RWPE1 (cell line): ENCODE measurements around the gene ERAL1.

Source experiments
- CTCF ChIA-PET: fragments of 350-600 bp; sonication (Branson Sonifier 250); formaldehyde crosslinking; extraction: SDS; loops from one replicate; lab custom pipeline; 2021; lab: Yijun Ruan, JAX
- POLR2A ChIA-PET: fragments of 400-600 bp; formaldehyde crosslinking; extraction: SDS; loops from one replicate; lab custom pipeline; 2020; ENCODE audit warnings: antibody characterized with exemption; ENCODE audit not compliant: low non-redundant PET; lab: Yijun Ruan, JAX
- DNase-seq: peaks from one replicate; pipeline ENCODE4 v3.0.0; 2012; ENCODE audit warnings: low spot score
- H3K27ac ChIP-seq: fragments of 450-650 bp; 2 replicates; pipeline ENCODE4 v1.5.1; 2017
- TF ChIP-seq, protein P1 (sequence below): fragments of 450-650 bp; conservative IDR thresholded peaks from 2 replicates; pipeline ENCODE4 v1.5.1; 2017; ENCODE audit warnings: low read depth, mild to moderate bottlenecking

Gene ERAL1

DNA sequence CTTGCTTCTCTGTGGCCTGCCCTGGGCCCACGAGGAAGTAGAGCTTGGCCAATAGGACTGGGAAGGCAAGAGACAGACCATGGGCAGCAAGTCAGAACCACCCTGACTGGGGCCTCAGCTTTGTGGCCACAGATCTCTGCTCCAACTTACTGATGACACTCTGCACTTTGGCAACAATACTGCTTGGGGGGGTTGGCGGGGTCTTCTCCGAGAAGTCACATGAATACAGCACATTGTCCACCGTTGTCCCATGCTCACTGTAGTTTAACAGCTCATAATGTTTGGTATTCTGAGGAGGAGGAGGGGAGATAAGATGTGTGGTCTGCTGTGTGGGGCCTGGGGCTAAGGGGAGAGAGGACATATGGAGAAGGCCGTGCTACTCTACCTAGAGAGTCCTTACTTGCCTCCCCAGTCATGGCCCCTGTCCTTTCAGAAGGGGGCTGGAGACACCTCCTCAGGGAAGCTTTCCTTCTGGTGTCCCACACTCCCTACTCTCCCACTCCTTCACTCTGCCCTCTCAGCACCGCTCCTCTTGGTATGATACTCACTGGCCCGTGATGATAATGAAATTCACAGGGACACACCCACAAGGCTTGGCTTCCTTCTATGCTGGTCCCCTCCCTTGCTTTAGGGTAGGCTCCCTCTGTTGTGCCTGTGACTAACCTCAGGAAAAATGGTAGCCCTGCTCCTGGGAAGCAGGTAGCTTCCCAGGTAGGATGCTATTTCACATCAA, 52.1 kb downstream of the ERAL1 start:
- CTCF ChIA-PET: interaction anchor here (0.6 to 2.2 kb wide), 3 partner anchors 41 to 180 kb away, joined by 3 to 12 read pairs (median 6); no protein-coding TSS in a partner anchor
- TF ChIP-seq, protein P1, sequence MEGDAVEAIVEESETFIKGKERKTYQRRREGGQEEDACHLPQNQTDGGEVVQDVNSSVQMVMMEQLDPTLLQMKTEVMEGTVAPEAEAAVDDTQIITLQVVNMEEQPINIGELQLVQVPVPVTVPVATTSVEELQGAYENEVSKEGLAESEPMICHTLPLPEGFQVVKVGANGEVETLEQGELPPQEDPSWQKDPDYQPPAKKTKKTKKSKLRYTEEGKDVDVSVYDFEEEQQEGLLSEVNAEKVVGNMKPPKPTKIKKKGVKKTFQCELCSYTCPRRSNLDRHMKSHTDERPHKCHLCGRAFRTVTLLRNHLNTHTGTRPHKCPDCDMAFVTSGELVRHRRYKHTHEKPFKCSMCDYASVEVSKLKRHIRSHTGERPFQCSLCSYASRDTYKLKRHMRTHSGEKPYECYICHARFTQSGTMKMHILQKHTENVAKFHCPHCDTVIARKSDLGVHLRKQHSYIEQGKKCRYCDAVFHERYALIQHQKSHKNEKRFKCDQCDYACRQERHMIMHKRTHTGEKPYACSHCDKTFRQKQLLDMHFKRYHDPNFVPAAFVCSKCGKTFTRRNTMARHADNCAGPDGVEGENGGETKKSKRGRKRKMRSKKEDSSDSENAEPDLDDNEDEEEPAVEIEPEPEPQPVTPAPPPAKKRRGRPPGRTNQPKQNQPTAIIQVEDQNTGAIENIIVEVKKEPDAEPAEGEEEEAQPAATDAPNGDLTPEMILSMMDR: no peak
- POLR2A ChIA-PET: no interaction called here
- DNase-seq: peak; percentile 20
- H3K27ac ChIP-seq: peak overlapping the region; percentile 46

DNA sequence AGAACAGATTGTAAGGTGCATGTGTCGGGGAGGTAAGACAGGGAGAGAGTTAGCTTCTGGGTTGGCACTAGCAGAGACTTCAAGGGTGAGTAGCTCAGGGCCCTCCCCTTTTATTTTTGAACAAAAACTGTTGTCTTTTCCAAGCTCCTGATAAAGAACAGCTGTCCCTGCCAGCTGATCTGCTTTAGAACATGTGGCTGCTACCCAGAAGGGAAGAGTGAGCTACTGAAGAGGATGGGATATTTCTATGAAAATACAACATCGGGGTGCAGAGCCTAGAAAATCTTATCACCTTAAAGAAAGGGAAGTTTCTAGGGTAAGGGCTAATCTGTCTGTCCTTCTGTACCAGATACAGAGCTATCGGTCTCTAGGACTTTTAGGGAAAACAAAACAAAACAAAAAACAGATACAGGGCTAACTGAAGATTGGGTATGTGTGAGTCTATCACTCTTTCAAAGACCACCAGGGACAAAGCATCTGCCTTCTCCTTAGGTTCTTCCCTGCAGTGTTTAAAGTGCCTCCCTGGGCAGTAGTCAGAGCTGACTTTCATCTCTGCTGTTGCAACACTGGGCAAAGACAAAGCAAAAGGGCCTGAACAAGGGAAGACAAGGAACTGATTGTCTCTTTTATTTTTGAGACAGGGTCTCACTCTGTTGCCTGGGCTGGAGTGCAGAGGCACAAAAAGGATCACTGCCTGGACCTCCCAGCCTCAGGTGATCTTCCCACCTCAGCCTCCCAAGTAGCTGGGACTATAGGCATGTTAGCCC, 53.1 kb downstream of the ERAL1 start:
- H3K27ac ChIP-seq: peak overlapping the region; percentile 65
- CTCF ChIA-PET: interaction anchor here (0.5 to 2.2 kb wide), 3 partner anchors 96 to 181 kb away, joined by 5 to 12 read pairs (median 6); no protein-coding TSS in a partner anchor

DNA sequence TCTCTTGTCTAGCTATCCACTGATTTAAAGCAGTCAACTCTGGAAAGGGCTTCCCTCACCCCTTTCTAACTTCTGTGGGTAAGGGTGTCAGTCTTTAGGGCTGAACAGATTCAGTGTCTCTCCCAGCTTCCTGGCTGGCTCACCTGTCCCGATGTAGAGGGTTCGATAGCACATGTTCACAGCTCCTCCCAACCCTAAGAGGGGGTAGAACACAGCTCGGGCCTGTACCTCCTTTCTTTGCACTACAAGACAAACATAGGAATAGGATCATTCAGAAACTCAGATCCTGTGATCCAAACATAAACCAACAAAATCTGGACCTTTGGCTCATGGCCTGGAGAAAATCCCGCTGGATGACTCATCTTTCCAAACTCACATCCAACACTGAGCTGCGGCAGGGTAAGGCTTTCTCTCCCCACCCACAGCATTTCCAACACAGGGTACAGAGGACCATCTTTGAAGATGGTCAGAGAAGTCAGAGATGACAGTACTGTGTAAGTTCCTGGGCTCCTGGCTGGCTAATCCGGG, 53.9 kb downstream of the ERAL1 start:
- TF ChIP-seq, protein P1: no peak

More for the DNA sequence above, 53.1 kb downstream of the ERAL1 start:
- DNase-seq: no peak
- TF ChIP-seq, protein P1: no peak
- POLR2A ChIA-PET: no interaction called here

DNA sequence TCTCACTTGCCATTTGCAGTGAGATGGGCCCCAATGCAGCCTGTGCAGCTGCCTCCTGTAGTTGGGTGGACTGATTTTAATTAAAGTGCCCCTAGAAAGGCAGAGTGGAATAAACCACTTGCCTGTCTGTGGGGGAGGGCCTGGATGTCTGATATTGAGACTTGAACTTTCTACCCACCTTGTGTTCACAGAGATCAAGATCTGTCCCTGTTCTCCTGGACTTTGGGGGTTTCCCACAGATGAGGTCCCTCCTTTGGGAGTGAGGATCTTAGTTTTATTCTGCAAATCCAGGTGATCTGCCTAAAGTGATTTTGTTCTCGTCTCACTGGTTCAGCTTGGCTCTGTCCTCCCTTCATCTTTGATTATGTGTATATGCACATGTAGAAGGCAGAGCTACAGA, 55.7 kb downstream of the ERAL1 start:
- POLR2A ChIA-PET: no interaction called here
- TF ChIP-seq, protein P1: no peak
- no peak for DNase-seq
- no peak overlapping the region for H3K27ac ChIP-seq
- CTCF ChIA-PET: interaction anchor here (0.7 to 1.0 kb wide), 2 partner anchors 44 to 161 kb away, joined by 4 read pairs; no protein-coding TSS in a partner anchor

More for the DNA sequence above, 53.9 kb downstream of the ERAL1 start:
- ChIA-PET CTCF (interaction anchor here (1.2 to 2.2 kb wide), 3 partner anchors 159 to 182 kb away, joined by 4 to 12 read pairs (median 6); no protein-coding TSS in a partner anchor), POLR2A (no interaction called here)
- peak; percentile 33 for DNase-seq
- peak overlapping the region; percentile 65 for H3K27ac ChIP-seq
